ENCODE results near the gene PARP12. TPM values are rescaled to one million over a fixed set of nuclear protein-coding genes. Genes with fewer than 3 reads are reported as not detected.

The PARP12 gene
- total and polyA plus RNA-seq, 2 of the 13 experiments (the other 11 are each of a cell fraction or from before 2014, with no cell fraction given) = 15.5 to 35.2 TPM

DNA sequence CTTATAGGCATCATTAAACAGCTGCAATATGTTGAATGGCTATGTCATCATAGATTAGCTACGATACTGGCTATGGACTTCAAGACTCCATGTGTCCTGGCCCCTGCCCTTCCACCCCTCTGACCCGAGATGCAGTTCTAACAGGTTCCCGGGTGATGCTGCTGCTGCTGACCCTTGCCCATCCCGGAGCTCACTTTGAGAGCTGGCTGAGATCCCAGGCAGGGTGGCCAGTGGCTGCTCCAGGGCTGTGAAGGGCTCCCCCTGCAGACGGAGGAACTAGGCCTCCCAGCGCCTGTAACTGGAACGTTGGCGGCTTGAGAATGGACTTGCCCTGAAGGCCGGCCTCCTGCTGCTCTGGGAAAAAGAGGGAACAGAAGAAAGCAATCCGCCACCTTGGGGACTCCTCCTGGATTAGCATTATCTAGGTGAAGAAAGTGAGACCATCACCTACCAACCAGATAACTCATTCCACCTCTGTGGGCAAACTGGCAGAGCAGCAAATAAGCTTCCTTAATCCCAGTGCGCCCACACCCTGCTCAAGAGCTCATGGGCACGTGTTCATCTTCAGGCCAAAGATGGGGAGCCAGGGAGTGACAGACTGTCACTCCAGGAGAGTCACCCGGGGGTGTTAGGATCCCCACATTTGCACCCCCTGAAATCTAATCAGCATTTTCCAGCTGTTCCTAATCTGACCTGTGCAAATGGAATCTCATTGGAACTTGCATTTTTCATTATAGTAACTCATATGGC is 56.8 kb downstream of the PARP12 start:
- H3K4me3 ChIP-seq (replicated peaks in 1 of 3; ENCODE audit: insufficient read depth in 1 of 3, low read depth in 2 of 3, low read length in 3 of 3) = no peak overlapping the region
- H3K27me3 ChIP-seq (ENCODE audit: control insufficient read depth in 1 of 2, insufficient read depth in 2 of 2, low read length in 2 of 2) = peaks cover 2 to 11% of the 10 kb centered on the region in 2 experiments; a peak in 4 of 5 replicates
- H3K79me2 ChIP-seq (ENCODE audit: insufficient read depth, low read length) = no peaks in the 10 kb centered on the region
- H4K20me1 ChIP-seq (ENCODE audit: insufficient read depth, low read length) = no peaks in the 10 kb centered on the region
- H3K36me3 ChIP-seq (replicated peaks in 1 of 2; ENCODE audit: control insufficient read depth in 1 of 2, insufficient read depth in 2 of 2, low read length in 2 of 2) = no peaks in the 10 kb centered on the region
- no peaks in the 10 kb centered on the region for H3K9me3 ChIP-seq (ENCODE audit: low read length)
- H2AFZ ChIP-seq (ENCODE audit: low read length) = no peak overlapping the region
- DNase-seq (ENCODE audit: low spot score) (peak; percentile 48), ATAC-seq (peak; percentile 91), FAIRE-seq (peak; percentile 56)
- in situ Hi-C loops (cut with HindIII; ENCODE audit: extremely low pct_ligation_motif_present, low pct_unique_long_range_greater_than_20kb) = loop anchor here (10.0 kb wide), 2 partner anchors 391 to 511 kb away; no protein-coding TSS in a partner anchor
- POLR2A ChIA-PET = no interaction called here
- H3K27ac ChIP-seq (ENCODE audit: extremely low read length, insufficient read depth, low read length) = no peak overlapping the region
- CTCF ChIA-PET (ENCODE audit: low intra/inter-chr PET ratio, low total read pairs) = no interaction called here
- BruUV-seq (replicated peaks) = no TSS peak
- peaks cover 22% of the 10 kb centered on the region for H3K4me1 ChIP-seq (ENCODE audit: insufficient read depth, low read length)
- intact Hi-C loops (cut with micrococcal nuclease; ENCODE audit: unreplicated experiment) = loop anchor here (1.0 to 5.0 kb wide), 3 partner anchors 71 to 337 kb away; no protein-coding TSS in a partner anchor
- H3K9ac ChIP-seq (ENCODE audit: insufficient read depth, low read depth, low read length) = no peak overlapping the region
- WGBS (ENCODE audit: low lambda C conversion rate) = 0% methylated on average over 5 of the region's 13 CpGs
- H3K4me2 ChIP-seq (ENCODE audit: low read depth, low read length) = peak overlapping the region; percentile 31; the same call in 1 of the 2 replicates
- TF ChIP-seq HIVEP1 (CRISPR knock-in tag; IDR thresholded peaks at IDR 0.05) (no peak), ZNF337 (CRISPR knock-in tag; IDR thresholded peaks at IDR 0.05; ENCODE audit: borderline replicate concordance, low read depth) (no peak), ZNF607 (CRISPR knock-in tag; IDR thresholded peaks at IDR 0.05; ENCODE audit: borderline replicate concordance) (no peak), RNF219 (CRISPR knock-in tag; IDR thresholded peaks at IDR 0.05) (no peak), ZNF354B (CRISPR knock-in tag; IDR thresholded peaks at IDR 0.05) (no peak), ZZZ3 (CRISPR knock-in tag; IDR thresholded peaks at IDR 0.05; ENCODE audit: borderline replicate concordance) (no peak), ATF4 (CRISPR knock-in tag; IDR thresholded peaks at IDR 0.05) (no peak), ZFX (CRISPR knock-in tag; IDR thresholded peaks at IDR 0.05; ENCODE audit: low read depth) (peak; percentile 70; the same call in 1 of the 2 replicates), CHCHD3 (CRISPR knock-in tag; IDR thresholded peaks at IDR 0.05) (no peak), ZBTB33 (CRISPR knock-in tag; IDR thresholded peaks at IDR 0.05) (no peak), GFI1 (CRISPR knock-in tag; IDR thresholded peaks at IDR 0.05; ENCODE audit: borderline replicate concordance) (no peak), SAFB2 (CRISPR knock-in tag; IDR thresholded peaks at IDR 0.05; ENCODE audit: borderline replicate concordance, low read depth) (no peak)
- TF ChIP-seq, protein P1, sequence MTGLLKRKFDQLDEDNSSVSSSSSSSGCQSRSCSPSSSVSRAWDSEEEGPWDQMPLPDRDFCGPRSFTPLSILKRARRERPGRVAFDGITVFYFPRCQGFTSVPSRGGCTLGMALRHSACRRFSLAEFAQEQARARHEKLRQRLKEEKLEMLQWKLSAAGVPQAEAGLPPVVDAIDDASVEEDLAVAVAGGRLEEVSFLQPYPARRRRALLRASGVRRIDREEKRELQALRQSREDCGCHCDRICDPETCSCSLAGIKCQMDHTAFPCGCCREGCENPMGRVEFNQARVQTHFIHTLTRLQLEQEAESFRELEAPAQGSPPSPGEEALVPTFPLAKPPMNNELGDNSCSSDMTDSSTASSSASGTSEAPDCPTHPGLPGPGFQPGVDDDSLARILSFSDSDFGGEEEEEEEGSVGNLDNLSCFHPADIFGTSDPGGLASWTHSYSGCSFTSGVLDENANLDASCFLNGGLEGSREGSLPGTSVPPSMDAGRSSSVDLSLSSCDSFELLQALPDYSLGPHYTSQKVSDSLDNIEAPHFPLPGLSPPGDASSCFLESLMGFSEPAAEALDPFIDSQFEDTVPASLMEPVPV (CRISPR knock-in tag; IDR thresholded peaks at IDR 0.05) = no peak
- TF ChIP-seq, protein P2, sequence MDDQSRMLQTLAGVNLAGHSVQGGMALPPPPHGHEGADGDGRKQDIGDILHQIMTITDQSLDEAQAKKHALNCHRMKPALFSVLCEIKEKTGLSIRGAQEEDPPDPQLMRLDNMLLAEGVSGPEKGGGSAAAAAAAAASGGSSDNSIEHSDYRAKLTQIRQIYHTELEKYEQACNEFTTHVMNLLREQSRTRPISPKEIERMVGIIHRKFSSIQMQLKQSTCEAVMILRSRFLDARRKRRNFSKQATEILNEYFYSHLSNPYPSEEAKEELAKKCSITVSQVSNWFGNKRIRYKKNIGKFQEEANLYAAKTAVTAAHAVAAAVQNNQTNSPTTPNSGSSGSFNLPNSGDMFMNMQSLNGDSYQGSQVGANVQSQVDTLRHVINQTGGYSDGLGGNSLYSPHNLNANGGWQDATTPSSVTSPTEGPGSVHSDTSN (CRISPR knock-in tag; IDR thresholded peaks at IDR 0.05; ENCODE audit: borderline replicate concordance) = no peak
